Esophagus muscularis mucosa (tissue), 4 donors: ENCODE data around the gene ENPP4. TPM values are rescaled to one million over a fixed set of nuclear protein-coding genes. Genes with fewer than 3 reads are reported as not detected.

Source experiments
- DNase-seq: peaks from one replicate; pipeline ENCODE4 v3.0.0-alpha.2; 2017; ENCODE audit errors: extremely low spot score
- H3K27ac ChIP-seq, 4 donors: fragments of 200-600 bp; sonication (generic); replicated peaks in 1 of 4; 1 replicate in 3 of 4; 2 replicates in 1 of 4; pipeline ENCODE4 v1.5.1; 2016 to 2019; ENCODE audit warnings: mild to moderate bottlenecking in 1 of 4
- H3K27me3 ChIP-seq, 4 donors: fragments of 200-600 bp; sonication (generic); one replicate each; pipeline versions ENCODE4 v1.5.1 to v1.6.0; 2016 to 2019
- H3K36me3 ChIP-seq, 4 donors: fragments of 200-600 bp; sonication (generic); one replicate each; pipeline ENCODE4 v1.5.1; 2016 to 2019
- H3K4me1 ChIP-seq, 4 donors: fragments of 200-600 bp; sonication (generic); one replicate each; pipeline ENCODE4 v1.5.1; 2016 to 2019
- H3K4me3 ChIP-seq, 4 donors: fragments of 200-600 bp; sonication (generic); 1 replicate in 2 of 4; 2 replicates in 2 of 4; pipeline ENCODE4 v1.5.1; 2016 to 2019; ENCODE audit warnings: mild to moderate bottlenecking in 4 of 4, moderate library complexity in 1 of 4
- H3K9me3 ChIP-seq, 4 donors: fragments of 200-600 bp; sonication (generic); 1 replicate in 3 of 4; 2 replicates in 1 of 4; pipeline ENCODE4 v1.5.1; 2016 to 2019
- CTCF ChIP-seq, 3 experiments: fragments of 200-600 bp in 2 of 3; fragments of 450-650 bp in 1 of 3; sonication (generic) in 2 of 3; IDR thresholded peaks; one replicate each; pipeline ENCODE4 v1.5.1; 2017 to 2019; ENCODE audit warnings: antibody characterized with exemption in 3 of 3, mild to moderate bottlenecking in 2 of 3, moderate library complexity in 1 of 3
- EP300 ChIP-seq: sonication (generic); formaldehyde crosslinking; IDR thresholded peaks from one replicate; pipeline ENCODE4 v1.6.1; 2017; ENCODE audit warnings: antibody characterized with exemption
- POLR2A ChIP-seq: fragments of 450-650 bp; IDR thresholded peaks from one replicate; pipeline ENCODE4 v1.6.1; 2017; ENCODE audit warnings: antibody characterized with exemption, moderate library complexity, mild to moderate bottlenecking, low read depth
- POLR2AphosphoS5 ChIP-seq, 2 donors: sonication (generic); formaldehyde crosslinking; IDR thresholded peaks; one replicate each; pipeline ENCODE4 v1.6.1; 2017; ENCODE audit warnings: antibody characterized with exemption in 2 of 2
- WGBS: methylation state at CpG from one replicate; pipeline ENCODE4 v1.1.5; 2018; 5-methylcytosine and 5-hydroxymethylcytosine counted together
- intact Hi-C: fragments of 100-400 bp; cut with DNase I; formaldehyde crosslinking; loops from one replicate; pipeline ENCODE4 v1.15.1; 2023
- total RNA-seq, 4 donors: library from RNA; depleted of rRNA; stranded (reverse); fragments of >200 nt; gene quantifications; one replicate each; pipeline versions ENCODE4 v1.1.0 to v1.2.1, GENCODE V29; 2016

ENPP4 gene
- total RNA-seq, 4 donors from 2014 or later, result 19.0 to 38.6 (median 24.6) TPM

GRCh38 chr6:46102123-46102522, 27.7 kb upstream of the ENPP4 start:
- H3K4me1 ChIP-seq, result no peaks in the 10 kb centered on the region
- 86% methylated on average over 3 of the region's 3 CpGs for WGBS
- intact Hi-C loops, result no loop called here
- H3K4me3 ChIP-seq, result no peak overlapping the region
- no peak for DNase-seq
- no peaks in the 10 kb centered on the region for H3K27me3 ChIP-seq
- no peaks in the 10 kb centered on the region for H3K36me3 ChIP-seq
- no peak overlapping the region for H3K27ac ChIP-seq
- TF ChIP-seq EP300 (no peak), POLR2AphosphoS5 (IDR thresholded peaks at IDR 0.05) (no peak), CTCF (IDR thresholded peaks at IDR 0.05) (no peak), POLR2A (no peak)
- H3K9me3 ChIP-seq, result no peaks in the 10 kb centered on the region

- no peaks in the 10 kb centered on the region for H3K27me3 ChIP-seq
- H3K9me3 ChIP-seq, result no peaks in the 10 kb centered on the region
- H3K27ac ChIP-seq, result no peak overlapping the region
- intact Hi-C loops, result no loop called here
- DNase-seq, result no peak
- no peaks in the 10 kb centered on the region for H3K4me1 ChIP-seq
- H3K36me3 ChIP-seq, result no peaks in the 10 kb centered on the region
- no peak overlapping the region for H3K4me3 ChIP-seq
- TF ChIP-seq POLR2AphosphoS5 (IDR thresholded peaks at IDR 0.05) (no peak), CTCF (IDR thresholded peaks at IDR 0.05) (peak in 1 of 3 experiments; percentile 19)
These were observed 26.2 kb upstream of the ENPP4 start for GRCh38 chr6:46103441-46104115.

GRCh38 chr6:46104209-46104608, 25.6 kb upstream of the ENPP4 start:
- Histone ChIP-seq H3K27me3 (no peaks in the 10 kb centered on the region), H3K4me3 (no peak overlapping the region), H3K4me1 (no peaks in the 10 kb centered on the region), H3K27ac (no peak overlapping the region), H3K36me3 (no peaks in the 10 kb centered on the region), H3K9me3 (no peaks in the 10 kb centered on the region)
- no peak for DNase-seq
- 88% methylated on average over 3 of the region's 3 CpGs for WGBS
- TF ChIP-seq EP300, result no peak
- no peak for TF ChIP-seq POLR2A
- no peak for TF ChIP-seq POLR2AphosphoS5 (IDR thresholded peaks at IDR 0.05)
- no peak for TF ChIP-seq CTCF (IDR thresholded peaks at IDR 0.05)
- intact Hi-C loops, result no loop called here

GRCh38 chr6:46105568-46105967, 24.2 kb upstream of the ENPP4 start:
- no peaks in the 10 kb centered on the region for H3K27me3 ChIP-seq
- no peaks in the 10 kb centered on the region for H3K4me1 ChIP-seq
- no peak overlapping the region for H3K27ac ChIP-seq
- H3K4me3 ChIP-seq, result no peak overlapping the region
- H3K36me3 ChIP-seq, result no peaks in the 10 kb centered on the region
- intact Hi-C loops, result no loop called here
- 33% methylated on average over 1 of the region's 1 CpG for WGBS
- no peak for DNase-seq
- TF ChIP-seq EP300 (no peak), POLR2AphosphoS5 (IDR thresholded peaks at IDR 0.05) (no peak), CTCF (IDR thresholded peaks at IDR 0.05) (no peak), POLR2A (no peak)
- H3K9me3 ChIP-seq, result no peaks in the 10 kb centered on the region

GRCh38 chr6:46113370-46113769, 16.4 kb upstream of the ENPP4 start:
- TF ChIP-seq EP300 (no peak), CTCF (IDR thresholded peaks at IDR 0.05) (no peak), POLR2AphosphoS5 (IDR thresholded peaks at IDR 0.05) (no peak), POLR2A (no peak)
- WGBS, result 83% methylated on average over 1 of the region's 1 CpG
- Histone ChIP-seq H3K9me3 (no peaks in the 10 kb centered on the region), H3K27me3 (no peaks in the 10 kb centered on the region), H3K4me1 (no peaks in the 10 kb centered on the region), H3K4me3 (no peak overlapping the region), H3K36me3 (no peaks in the 10 kb centered on the region), H3K27ac (no peak overlapping the region)
- DNase-seq, result no peak
- intact Hi-C loops, result no loop called here
